Gastrocnemius medialis (tissue), 4 donors: ENCODE measurements around the gene PBX3. TPM values are rescaled to one million over a fixed set of nuclear protein-coding genes. Genes with fewer than 3 reads are reported as not detected.

ENCODE experiments used
- ATAC-seq, 2 donors: fragments of 150-250 bp; one replicate each; pipeline ENCODE4 v1.9.1; 2016
- DNase-seq, 2 donors: peaks; one replicate each; pipeline ENCODE4 v3.0.0-alpha.2; 2019
- H3K27ac ChIP-seq, 4 donors: fragments of 200-600 bp; sonication (generic); 1 replicate in 1 of 4; 2 replicates in 3 of 4; pipeline ENCODE4 v1.5.1; 2016 to 2018; ENCODE audit warnings: mild to moderate bottlenecking in 2 of 4, moderate library complexity in 1 of 4
- H3K27me3 ChIP-seq, 3 donors: fragments of 200-600 bp; sonication (generic) in 2 of 3; 1 replicate in 1 of 3; 2 replicates in 2 of 3; pipeline versions ENCODE4 v1.5.1 to v1.6.0; 2016 to 2019; ENCODE audit warnings: mild to moderate bottlenecking in 1 of 3, moderate library complexity in 1 of 3
- H3K36me3 ChIP-seq, 2 donors: fragments of 200-600 bp; sonication (generic) in 1 of 2; one replicate each; pipeline ENCODE4 v1.5.1; 2017 to 2018
- H3K4me1 ChIP-seq, 2 donors: fragments of 200-600 bp; sonication (generic) in 1 of 2; one replicate each; pipeline ENCODE4 v1.5.1; 2016 to 2017; ENCODE audit warnings: mild to moderate bottlenecking in 2 of 2
- H3K4me3 ChIP-seq, 4 donors: fragments of 200-600 bp; sonication (generic) in 3 of 4; 1 replicate in 1 of 4; 2 replicates in 3 of 4; pipeline ENCODE4 v1.5.1; 2016 to 2019; ENCODE audit warnings: mild to moderate bottlenecking in 2 of 4
- H3K9me3 ChIP-seq, 3 donors: fragments of 200-600 bp; sonication (generic) in 2 of 3; 1 replicate in 1 of 3; 2 replicates in 2 of 3; pipeline ENCODE4 v1.5.1; 2016 to 2019
- POLR2A ChIP-seq, 2 donors: fragments of 450-650 bp; IDR thresholded peaks; one replicate each; pipeline ENCODE4 v1.6.1; 2017; ENCODE audit warnings: antibody characterized with exemption in 2 of 2, mild to moderate bottlenecking in 2 of 2, moderate library complexity in 2 of 2
- in situ Hi-C, 4 donors: fragments of 200-750 bp; cut with MboI; loops; one replicate each; pipeline versions ENCODE4 v1.15.0 to v1.8.0; 2017; ENCODE audit warnings: low sequenced_read_pairs in 4 of 4
- intact Hi-C: fragments of 100-400 bp; cut with DNase I; formaldehyde crosslinking; loops from one replicate; pipeline ENCODE4 v1.15.1; 2023; ENCODE audit warnings: low total_unique reads
- total RNA-seq, 4 donors: library from RNA; depleted of rRNA; stranded (reverse); fragments of >200 nt; gene quantifications; one replicate each; pipeline versions ENCODE4 v1.1.0 to v1.2.3, GENCODE V29; 2016
- TF ChIP-seq, protein P1 (sequence below), 5 experiments: fragments of 450-650 bp in 3 of 5; fragments of 200-600 bp in 2 of 5; sonication (generic) in 2 of 5; IDR thresholded peaks in 4 of 5; conservative IDR thresholded peaks in 1 of 5; 1 replicate in 4 of 5; 2 replicates in 1 of 5; pipeline ENCODE4 v1.5.1; 2016 to 2019; ENCODE audit warnings: antibody characterized with exemption in 5 of 5, mild to moderate bottlenecking in 3 of 5, moderate library complexity in 3 of 5

Gene PBX3
- total RNA-seq, 4 donors from 2014 or later, result 6.6 to 31.0 (median 9.6) TPM

DNA sequence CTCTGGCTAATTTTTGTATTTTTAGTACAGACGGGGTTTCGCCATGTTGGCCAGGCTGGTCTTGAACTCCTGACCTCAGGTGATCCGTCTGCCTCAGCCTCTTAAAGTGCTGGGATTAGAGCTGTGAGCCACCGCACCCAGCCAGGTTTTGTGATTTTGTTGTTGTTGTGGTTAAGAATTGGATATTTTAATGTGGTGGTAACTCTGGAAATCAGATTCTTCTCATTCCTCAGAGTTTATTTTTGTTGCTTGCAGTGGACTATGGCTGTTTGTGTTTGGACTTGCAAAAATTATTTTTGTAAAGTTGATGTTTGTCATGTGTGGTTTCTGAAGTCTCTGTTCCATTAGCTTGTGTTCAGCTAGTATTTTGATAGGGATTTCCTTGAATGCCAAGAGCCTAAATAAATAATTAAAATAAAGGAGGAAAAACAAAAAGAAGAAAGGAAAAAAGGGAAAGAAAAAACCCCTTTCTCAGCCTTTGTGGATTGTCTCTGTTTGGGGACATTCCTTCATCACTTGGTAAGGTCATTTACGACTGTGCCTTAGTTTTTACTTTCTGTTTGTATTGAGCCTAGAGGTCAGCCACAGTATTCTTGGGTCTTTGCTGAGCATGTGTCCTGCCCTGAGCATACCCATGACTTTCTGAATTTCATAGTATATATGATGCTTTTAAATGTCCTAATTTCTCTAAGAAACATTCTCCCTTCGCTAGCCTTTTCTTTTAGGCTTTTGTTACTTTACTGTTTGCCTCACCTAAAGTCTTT, 37.3 kb downstream of the PBX3 start:
- Histone ChIP-seq H3K4me3 (no peak overlapping the region), H3K9me3 (no peaks in the 10 kb centered on the region), H3K36me3 (no peaks in the 10 kb centered on the region), H3K27ac (no peak overlapping the region), H3K27me3 (no peaks in the 10 kb centered on the region), H3K4me1 (no peaks in the 10 kb centered on the region)
- no peak for TF ChIP-seq POLR2A (IDR thresholded peaks at IDR 0.05)
- TF ChIP-seq, protein P1, sequence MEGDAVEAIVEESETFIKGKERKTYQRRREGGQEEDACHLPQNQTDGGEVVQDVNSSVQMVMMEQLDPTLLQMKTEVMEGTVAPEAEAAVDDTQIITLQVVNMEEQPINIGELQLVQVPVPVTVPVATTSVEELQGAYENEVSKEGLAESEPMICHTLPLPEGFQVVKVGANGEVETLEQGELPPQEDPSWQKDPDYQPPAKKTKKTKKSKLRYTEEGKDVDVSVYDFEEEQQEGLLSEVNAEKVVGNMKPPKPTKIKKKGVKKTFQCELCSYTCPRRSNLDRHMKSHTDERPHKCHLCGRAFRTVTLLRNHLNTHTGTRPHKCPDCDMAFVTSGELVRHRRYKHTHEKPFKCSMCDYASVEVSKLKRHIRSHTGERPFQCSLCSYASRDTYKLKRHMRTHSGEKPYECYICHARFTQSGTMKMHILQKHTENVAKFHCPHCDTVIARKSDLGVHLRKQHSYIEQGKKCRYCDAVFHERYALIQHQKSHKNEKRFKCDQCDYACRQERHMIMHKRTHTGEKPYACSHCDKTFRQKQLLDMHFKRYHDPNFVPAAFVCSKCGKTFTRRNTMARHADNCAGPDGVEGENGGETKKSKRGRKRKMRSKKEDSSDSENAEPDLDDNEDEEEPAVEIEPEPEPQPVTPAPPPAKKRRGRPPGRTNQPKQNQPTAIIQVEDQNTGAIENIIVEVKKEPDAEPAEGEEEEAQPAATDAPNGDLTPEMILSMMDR (IDR thresholded peaks at IDR 0.05 in 4 of 5, conservative IDR thresholded peaks at IDR 0.05 in 1 of 5), result no peak
- no peak for ATAC-seq
- in situ Hi-C loops, result no loop called here
- DNase-seq, result no peak
- intact Hi-C loops, result no loop called here

- Histone ChIP-seq H3K9me3 (no peaks in the 10 kb centered on the region), H3K27me3 (no peaks in the 10 kb centered on the region), H3K36me3 (no peaks in the 10 kb centered on the region), H3K4me1 (no peaks in the 10 kb centered on the region), H3K27ac (no peak overlapping the region), H3K4me3 (no peak overlapping the region)
- DNase-seq, result no peak
- intact Hi-C loops, result no loop called here
- TF ChIP-seq POLR2A (IDR thresholded peaks at IDR 0.05), result no peak
- TF ChIP-seq, protein P1 (IDR thresholded peaks at IDR 0.05 in 4 of 5, conservative IDR thresholded peaks at IDR 0.05 in 1 of 5), result no peak
- no peak for ATAC-seq
- in situ Hi-C loops, result no loop called here
Observed at GRCh38 chr9:125785248-125785751, 38.1 kb downstream of the PBX3 start.

DNA sequence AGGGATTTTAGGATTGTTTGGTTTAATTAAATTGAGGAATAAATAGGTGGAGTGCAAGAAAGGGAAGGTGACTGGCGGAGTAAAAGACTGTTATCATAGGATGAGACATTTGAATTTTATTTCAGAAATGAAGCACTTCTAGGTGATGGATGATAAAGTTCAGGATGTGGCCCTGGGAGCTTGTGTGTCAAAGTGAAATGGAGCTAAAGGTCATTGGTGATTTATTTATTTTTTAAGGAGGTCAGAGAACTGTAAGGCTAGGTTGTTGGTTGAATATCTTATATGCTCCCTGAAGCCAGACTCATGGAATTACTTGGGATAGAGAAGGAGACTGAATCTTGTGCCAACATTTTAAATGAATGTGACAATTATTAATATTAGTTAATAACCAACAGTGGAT, 40.5 kb downstream of the PBX3 start:
- Histone ChIP-seq H3K4me3 (no peak overlapping the region), H3K27me3 (no peaks in the 10 kb centered on the region), H3K4me1 (no peaks in the 10 kb centered on the region), H3K36me3 (no peaks in the 10 kb centered on the region), H3K9me3 (no peaks in the 10 kb centered on the region), H3K27ac (no peak overlapping the region)
- intact Hi-C loops, result no loop called here
- TF ChIP-seq, protein P1 (IDR thresholded peaks at IDR 0.05 in 4 of 5, conservative IDR thresholded peaks at IDR 0.05 in 1 of 5), result no peak
- TF ChIP-seq POLR2A (IDR thresholded peaks at IDR 0.05), result no peak
- no peak for DNase-seq
- ATAC-seq, result no peak
- in situ Hi-C loops, result no loop called here

DNA sequence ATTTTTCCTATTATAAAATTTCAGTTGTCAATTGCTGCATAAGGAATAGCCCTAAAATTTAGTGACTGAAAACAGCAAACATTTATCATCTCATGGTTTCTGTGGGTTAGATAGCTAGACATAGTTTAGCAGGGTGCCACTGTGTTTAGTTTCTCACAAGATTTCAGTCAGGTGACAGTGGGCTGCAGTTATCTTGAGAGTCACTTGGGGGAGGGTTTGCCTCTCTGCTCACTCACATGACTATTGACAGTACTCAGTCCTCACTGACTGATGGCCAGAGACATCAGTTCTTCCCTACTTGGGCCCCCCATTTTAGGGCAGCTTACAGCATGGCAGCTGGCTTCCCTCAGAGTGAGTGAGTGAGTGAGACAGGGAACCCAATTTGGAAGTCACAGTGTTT, 42.0 kb downstream of the PBX3 start:
- DNase-seq, result no peak
- Histone ChIP-seq H3K27me3 (no peaks in the 10 kb centered on the region), H3K9me3 (no peaks in the 10 kb centered on the region), H3K36me3 (no peaks in the 10 kb centered on the region), H3K27ac (no peak overlapping the region), H3K4me3 (no peak overlapping the region), H3K4me1 (no peaks in the 10 kb centered on the region)
- no peak for ATAC-seq
- TF ChIP-seq, protein P1 (IDR thresholded peaks at IDR 0.05 in 4 of 5, conservative IDR thresholded peaks at IDR 0.05 in 1 of 5), result no peak
- no peak for TF ChIP-seq POLR2A (IDR thresholded peaks at IDR 0.05)
- in situ Hi-C loops (no loop called here), intact Hi-C loops (no loop called here)
